GM10248 (cell line): Measurements from ENCODE around the gene ZNF555.

Experiments
- CTCF ChIA-PET: fragments of 300-600 bp; sonication (Branson Sonifier 250); formaldehyde crosslinking; extraction: SDS; loops from one replicate; lab custom pipeline; 2021; ENCODE audit warnings: antibody characterized with exemption; lab: Yijun Ruan, JAX
- POLR2A ChIA-PET: fragments of 350-650 bp; sonication (Branson Sonifier 250); formaldehyde crosslinking; extraction: SDS; loops from one replicate; lab custom pipeline; 2020; ENCODE audit warnings: antibody characterized with exemption; lab: Yijun Ruan, JAX
- DNase-seq: peaks from one replicate; pipeline ENCODE4 v3.0.0; 2012; ENCODE audit errors: extremely low spot score
- TF ChIP-seq, protein P1 (sequence below): IDR thresholded peaks from 2 replicates; pipeline ENCODE4 v1.5.1; 2012; ENCODE audit warnings: mild to moderate bottlenecking, low read depth; ENCODE audit errors: extremely low read depth, missing control alignments, control extremely low read depth

Gene ZNF555

DNA sequence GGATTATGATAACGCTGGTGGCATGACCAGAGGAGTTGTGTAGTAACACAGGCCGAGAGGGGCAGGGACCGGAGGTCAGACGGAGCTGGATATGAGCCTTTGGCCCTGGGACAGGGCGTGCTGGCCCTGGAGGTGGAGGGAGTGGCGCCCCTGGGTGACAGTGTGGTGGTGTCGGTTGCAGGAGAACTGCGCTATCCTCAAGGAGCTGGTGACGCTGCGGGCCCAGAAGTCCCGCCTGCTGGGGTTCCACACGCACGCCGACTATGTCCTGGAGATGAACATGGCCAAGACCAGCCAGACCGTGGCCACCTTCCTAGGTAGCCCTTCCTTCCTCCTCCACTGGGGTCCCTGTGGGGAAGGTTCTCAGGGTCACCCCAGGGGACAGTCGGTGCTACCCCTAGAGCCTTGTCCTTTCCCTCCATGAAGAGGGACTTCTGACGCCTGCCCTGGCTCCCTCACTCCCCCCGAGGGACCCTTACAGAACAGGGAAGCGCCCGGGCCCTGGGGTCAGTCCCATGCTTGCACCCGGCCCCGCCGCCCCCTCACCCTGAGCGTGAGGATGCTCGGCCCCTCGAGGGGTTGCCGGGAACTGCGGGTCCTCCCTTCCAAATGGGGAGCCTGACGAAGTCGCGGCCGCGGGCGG, 34.4 kb upstream of the ZNF555 start:
- ChIA-PET CTCF (no interaction called here), POLR2A (no interaction called here)
- TF ChIP-seq, protein P1, sequence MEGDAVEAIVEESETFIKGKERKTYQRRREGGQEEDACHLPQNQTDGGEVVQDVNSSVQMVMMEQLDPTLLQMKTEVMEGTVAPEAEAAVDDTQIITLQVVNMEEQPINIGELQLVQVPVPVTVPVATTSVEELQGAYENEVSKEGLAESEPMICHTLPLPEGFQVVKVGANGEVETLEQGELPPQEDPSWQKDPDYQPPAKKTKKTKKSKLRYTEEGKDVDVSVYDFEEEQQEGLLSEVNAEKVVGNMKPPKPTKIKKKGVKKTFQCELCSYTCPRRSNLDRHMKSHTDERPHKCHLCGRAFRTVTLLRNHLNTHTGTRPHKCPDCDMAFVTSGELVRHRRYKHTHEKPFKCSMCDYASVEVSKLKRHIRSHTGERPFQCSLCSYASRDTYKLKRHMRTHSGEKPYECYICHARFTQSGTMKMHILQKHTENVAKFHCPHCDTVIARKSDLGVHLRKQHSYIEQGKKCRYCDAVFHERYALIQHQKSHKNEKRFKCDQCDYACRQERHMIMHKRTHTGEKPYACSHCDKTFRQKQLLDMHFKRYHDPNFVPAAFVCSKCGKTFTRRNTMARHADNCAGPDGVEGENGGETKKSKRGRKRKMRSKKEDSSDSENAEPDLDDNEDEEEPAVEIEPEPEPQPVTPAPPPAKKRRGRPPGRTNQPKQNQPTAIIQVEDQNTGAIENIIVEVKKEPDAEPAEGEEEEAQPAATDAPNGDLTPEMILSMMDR = no peak
- no peak for DNase-seq

DNA sequence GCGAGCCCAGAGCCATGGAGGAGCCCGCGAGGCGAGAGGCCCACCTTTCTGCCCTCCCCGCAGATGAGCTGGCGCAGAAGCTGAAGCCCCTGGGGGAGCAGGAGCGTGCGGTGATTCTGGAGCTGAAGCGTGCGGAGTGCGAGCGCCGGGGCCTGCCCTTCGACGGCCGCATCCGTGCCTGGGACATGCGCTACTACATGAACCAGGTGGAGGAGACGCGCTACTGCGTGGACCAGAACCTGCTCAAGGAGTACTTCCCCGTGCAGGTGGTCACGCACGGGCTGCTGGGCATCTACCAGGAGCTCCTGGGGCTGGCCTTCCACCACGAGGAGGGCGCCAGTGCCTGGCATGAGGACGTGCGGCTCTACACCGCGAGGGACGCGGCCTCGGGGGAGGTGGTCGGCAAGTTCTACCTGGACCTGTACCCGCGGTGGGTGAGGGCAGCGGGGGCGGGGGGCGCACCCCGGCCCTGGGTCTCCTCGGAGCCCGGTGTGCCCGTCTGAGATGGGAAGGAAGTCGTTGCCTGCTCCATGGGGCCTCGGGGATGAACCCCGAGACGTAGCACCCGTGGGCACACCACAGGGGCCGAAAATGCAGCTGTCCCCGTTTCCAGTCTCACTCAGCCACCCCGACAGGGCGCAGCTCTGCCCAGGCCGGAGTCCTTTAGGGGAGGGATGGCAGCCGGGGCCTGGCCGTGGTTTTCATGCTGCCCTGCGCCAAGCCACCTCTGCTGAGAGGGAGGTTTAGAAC, 33.7 kb upstream of the ZNF555 start:
- POLR2A ChIA-PET = no interaction called here
- TF ChIP-seq, protein P1 = no peak
- CTCF ChIA-PET = no interaction called here
- no peak for DNase-seq

DNA sequence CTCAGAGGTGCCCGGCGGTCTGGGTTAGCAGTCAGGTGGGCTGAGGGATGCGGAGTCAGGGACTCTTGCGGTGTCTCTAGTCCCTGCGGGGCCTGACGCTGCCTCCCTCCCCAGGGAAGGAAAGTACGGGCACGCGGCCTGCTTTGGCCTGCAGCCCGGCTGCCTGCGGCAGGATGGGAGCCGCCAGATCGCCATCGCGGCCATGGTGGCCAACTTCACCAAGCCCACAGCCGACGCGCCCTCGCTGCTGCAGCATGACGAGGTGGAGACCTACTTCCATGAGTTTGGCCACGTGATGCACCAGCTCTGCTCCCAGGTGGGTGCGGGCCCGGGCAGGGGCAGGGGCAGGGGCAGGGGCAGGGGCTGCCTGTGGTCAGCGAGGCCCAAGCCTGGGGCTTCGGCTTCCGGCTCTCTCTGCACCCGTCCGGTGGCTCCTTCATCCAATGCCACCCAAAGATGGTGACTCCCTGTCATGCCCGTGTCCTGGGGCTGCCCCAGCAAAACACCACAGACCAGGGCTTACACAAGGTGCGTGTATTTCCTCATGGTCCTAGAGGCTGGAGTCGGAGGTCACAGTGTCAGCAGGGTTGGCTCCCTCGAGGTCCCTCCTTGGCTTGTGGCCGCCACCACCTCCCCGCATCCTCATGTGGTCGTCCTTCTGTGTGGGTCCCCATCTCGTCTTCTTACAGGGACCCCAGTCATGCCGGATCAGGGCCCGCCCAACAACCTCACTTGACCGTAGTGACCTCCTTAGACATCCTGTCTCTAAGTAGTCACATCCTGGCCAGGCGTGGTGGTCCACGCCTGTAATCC, 32.9 kb upstream of the ZNF555 start:
- DNase-seq = no peak
- TF ChIP-seq, protein P1 = no peak
- CTCF ChIA-PET = no interaction called here
- POLR2A ChIA-PET = no interaction called here

DNA sequence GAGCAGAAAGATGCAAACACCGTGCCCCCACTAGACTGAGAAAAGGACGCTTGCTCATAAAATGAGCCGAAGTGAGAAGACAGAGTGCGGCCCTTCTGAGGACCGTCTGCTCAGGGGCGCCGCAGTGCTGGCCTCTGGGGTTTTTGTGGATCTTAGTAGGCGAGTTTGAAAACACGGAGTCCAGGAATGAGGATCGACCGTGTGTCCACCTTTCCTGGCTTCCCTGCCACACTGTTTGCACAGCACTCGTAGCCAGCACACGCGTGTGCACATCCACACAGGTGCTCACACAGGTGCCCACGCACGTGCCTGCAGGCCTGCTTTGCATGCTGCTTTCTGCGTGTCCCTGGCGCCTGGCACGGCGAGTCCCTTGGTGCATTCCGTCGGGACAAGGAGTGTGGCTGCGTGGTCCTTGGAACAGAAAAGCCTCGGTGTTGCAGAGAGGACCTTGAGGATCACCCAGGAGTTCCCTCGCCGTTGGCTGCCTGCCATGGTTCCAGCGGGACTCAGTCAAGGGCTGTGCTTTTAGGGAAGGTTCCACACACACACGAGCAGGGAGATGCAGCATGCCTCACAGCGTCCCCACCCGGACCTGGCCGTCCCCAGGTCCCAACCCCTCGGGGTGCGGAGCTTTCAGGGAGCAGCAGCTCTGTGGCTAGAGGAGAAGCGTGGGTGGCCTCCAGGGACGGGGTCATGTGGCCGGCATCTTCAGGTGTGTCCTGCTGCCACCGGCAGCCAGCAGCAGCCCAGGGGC, 31.7 kb upstream of the ZNF555 start:
- CTCF ChIA-PET = no interaction called here
- POLR2A ChIA-PET = no interaction called here
- no peak for DNase-seq
- TF ChIP-seq, protein P1 = no peak

DNA sequence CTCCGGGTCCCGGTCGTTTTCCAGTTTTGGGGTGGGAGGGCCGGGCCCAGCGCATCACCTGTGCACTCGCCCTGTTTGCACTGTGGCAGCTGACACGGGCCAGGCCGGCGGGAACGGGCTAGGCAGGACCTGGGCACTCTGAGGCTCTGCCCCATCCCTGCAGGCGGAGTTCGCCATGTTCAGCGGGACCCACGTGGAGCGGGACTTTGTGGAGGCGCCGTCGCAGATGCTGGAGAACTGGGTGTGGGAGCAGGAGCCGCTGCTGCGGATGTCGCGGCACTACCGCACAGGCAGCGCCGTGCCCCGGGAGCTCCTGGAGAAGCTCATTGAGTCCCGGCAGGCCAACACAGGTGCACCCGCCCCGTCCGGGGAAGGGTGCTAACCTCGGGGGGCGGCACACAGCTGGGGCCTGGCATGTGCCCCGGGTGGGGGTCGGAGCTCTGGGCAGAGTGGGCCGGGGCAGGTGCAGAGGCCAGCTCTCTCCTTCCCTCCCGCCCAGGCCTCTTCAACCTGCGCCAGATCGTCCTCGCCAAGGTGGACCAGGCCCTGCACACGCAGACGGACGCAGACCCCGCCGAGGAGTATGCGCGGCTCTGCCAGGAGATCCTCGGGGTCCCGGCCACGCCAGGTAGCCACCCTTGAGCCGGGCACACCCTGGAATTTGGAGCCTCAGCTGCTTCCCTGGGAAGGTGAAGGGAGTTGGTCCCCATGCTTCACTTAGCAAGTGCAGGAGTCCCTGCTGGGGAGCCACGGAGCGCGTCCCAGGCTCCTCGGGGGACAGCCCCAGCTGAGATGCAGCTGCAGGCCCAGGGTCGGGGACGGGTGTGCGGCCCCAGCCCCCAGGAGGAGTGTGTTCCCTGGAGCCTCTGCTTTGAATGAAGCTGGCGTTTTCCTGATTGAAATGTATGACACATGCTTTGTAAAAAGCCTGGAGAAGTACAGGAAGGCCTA, 30.9 kb upstream of the ZNF555 start:
- DNase-seq = no peak
- ChIA-PET POLR2A (no interaction called here), CTCF (interaction anchor here (1.0 kb wide), 1 partner anchor 77 kb away, joined by 3 read pairs; no protein-coding TSS in a partner anchor)
- TF ChIP-seq, protein P1 = no peak
